Measurements from ENCODE around the gene POLR3C. TPM values are rescaled to one million over a fixed set of nuclear protein-coding genes. Genes with fewer than 3 reads are reported as not detected.

Gene POLR3C
- total and polyA plus RNA-seq, 2 experiments from 2014 or later: 15.1 to 23.9 TPM

GRCh38 chr1:145824499-145824842 lies 471 bp downstream of the POLR3C start (continued):
- TF ChIP-seq ZNF462 (CRISPR knock-in tag; IDR thresholded peaks at IDR 0.05) (no peak), ZNF331 (CRISPR knock-in tag; IDR thresholded peaks at IDR 0.05; ENCODE audit: low read depth) (no peak), JUNB (IDR thresholded peaks at IDR 0.05; ENCODE audit: unreplicated experiment) (no peak), EZH2phosphoT487 (IDR thresholded peaks at IDR 0.05; ENCODE audit: unreplicated experiment) (no peak), POLR2AphosphoS5 (IDR thresholded peaks at IDR 0.05; ENCODE audit: low read depth) (no peak), CTCF (conservative IDR thresholded peaks at IDR 0.05; ENCODE audit: low read depth in 2 of 2) (no peak), EZH2 (IDR thresholded peaks at IDR 0.05; ENCODE audit: low read depth, unreplicated experiment) (no peak), NANOG (IDR thresholded peaks at IDR 0.05; ENCODE audit: borderline replicate concordance) (no peak)

GRCh38 chr1:145826030-145826429 lies 2.0 kb downstream of the POLR3C start:
- H3K4me1 ChIP-seq (ENCODE audit: insufficient read depth): peaks cover 8% of the 10 kb centered on the region
- no peaks in the 10 kb centered on the region for H3K9me2 ChIP-seq (ENCODE audit: insufficient read depth)
- Mint-ChIP-seq H3K36me3 (ENCODE audit: low read depth) (peaks cover 55% of the 10 kb centered on the region), H3K4me1 (peaks cover 2% of the 10 kb centered on the region; the same call in 2 of the 3 replicates), H3K27ac (no peak overlapping the region), H3K9me3 (no peaks in the 10 kb centered on the region), H3K4me3 (peak overlapping the region; percentile 62; the same call in 1 of the 3 replicates), H3K27me3 (ENCODE audit: insufficient read depth, low read depth, poor library complexity) (peaks cover 5% of the 10 kb centered on the region)
- H3K79me2 ChIP-seq (replicated peaks; ENCODE audit: insufficient read depth): peaks cover 23% of the 10 kb centered on the region
- H3F3A ChIP-seq (replicated peaks; ENCODE audit: low read depth): 0 out of 2 replicates have a peak, but pooled peaks cover 6% of the 10 kb centered on the region
- ATAC-seq (no peak), DNase-seq (ENCODE audit: low spot score) (no peak)
- H2AFZ ChIP-seq: no peak overlapping the region
- H3K27ac ChIP-seq (ENCODE audit: low read depth): no peak overlapping the region
- peaks cover 46% of the 10 kb centered on the region for H3K36me3 ChIP-seq (ENCODE audit: insufficient read depth)
- H3K27me3 ChIP-seq (ENCODE audit: insufficient read depth): no peaks in the 10 kb centered on the region
- H4K20me1 ChIP-seq (replicated peaks; ENCODE audit: insufficient read depth): no peaks in the 10 kb centered on the region
- H3K4me3 ChIP-seq: no peak overlapping the region
- H3K4me2 ChIP-seq: no peak overlapping the region
- TF ChIP-seq ZNF331 (CRISPR knock-in tag; IDR thresholded peaks at IDR 0.05; ENCODE audit: low read depth): no peak
- TF ChIP-seq NANOG (IDR thresholded peaks at IDR 0.05; ENCODE audit: borderline replicate concordance): no peak
- TF ChIP-seq CREB1 (CRISPR knock-in tag; IDR thresholded peaks at IDR 0.05; ENCODE audit: low read depth): no peak
- TF ChIP-seq ZNF114 (CRISPR knock-in tag; IDR thresholded peaks at IDR 0.05): no peak
- TF ChIP-seq CTCF (conservative IDR thresholded peaks at IDR 0.05; ENCODE audit: low read depth in 2 of 2): no peak

Measured in GM23338 (cell line).